ENCODE measurements around the gene UMOD. TPM values are rescaled to one million over a fixed set of nuclear protein-coding genes. Genes with fewer than 3 reads are reported as not detected.

UMOD gene
- total RNA-seq, 1 experiment from 2014 or later, result not detected

- Histone ChIP-seq H3K27ac (ENCODE audit: low read depth, low read length, poor library complexity, severe bottlenecking) (no peak overlapping the region), H3K4me1 (ENCODE audit: insufficient read depth, low read length, poor library complexity, severe bottlenecking) (no peaks in the 10 kb centered on the region), H3K27me3 (replicated peaks; ENCODE audit: insufficient read depth, low read depth, low read length, poor library complexity) (peaks cover under 1% of the 10 kb centered on the region), H3K4me3 (ENCODE audit: low read depth, low read length, poor library complexity, severe bottlenecking) (no peak overlapping the region), H3K36me3 (ENCODE audit: insufficient read depth, low read length, poor library complexity, severe bottlenecking) (no peaks in the 10 kb centered on the region), H3K9me3 (ENCODE audit: low read depth, low read length, poor library complexity, severe bottlenecking) (no peaks in the 10 kb centered on the region)
- DNase-seq (ENCODE audit: low spot score), result no peak
- TF ChIP-seq CTCF (conservative IDR thresholded peaks at IDR 0.05; ENCODE audit: low read depth, low read length) (no peak), EZH2 (IDR thresholded peaks at IDR 0.05; ENCODE audit: borderline replicate concordance, low read depth, low read length, poor library complexity, severe bottlenecking) (no peak)
- no TSS peak for BruUV-seq (replicated peaks)
- CTCF ChIA-PET, result interaction anchor here (0.6 kb wide), 1 partner anchor 424 kb away, joined by 3 read pairs; no protein-coding TSS in a partner anchor
- intact Hi-C loops (cut with micrococcal nuclease; ENCODE audit: unreplicated experiment), result no loop called here
- POLR2A ChIA-PET (ENCODE audit: low non-redundant PET), result no interaction called here
These were observed 20.1 kb downstream of the UMOD start for GRCh38 chr16:20332411-20332810.

- no peak overlapping the region for H3K4me3 ChIP-seq (ENCODE audit: low read depth, low read length, poor library complexity, severe bottlenecking)
- TF ChIP-seq CTCF (conservative IDR thresholded peaks at IDR 0.05; ENCODE audit: low read depth, low read length) (no peak), EZH2 (IDR thresholded peaks at IDR 0.05; ENCODE audit: borderline replicate concordance, low read depth, low read length, poor library complexity, severe bottlenecking) (no peak)
- no TSS peak for BruUV-seq (replicated peaks)
- intact Hi-C loops (cut with micrococcal nuclease; ENCODE audit: unreplicated experiment), result no loop called here
- no peak overlapping the region for H3K27ac ChIP-seq (ENCODE audit: low read depth, low read length, poor library complexity, severe bottlenecking)
- H3K27me3 ChIP-seq (replicated peaks; ENCODE audit: insufficient read depth, low read depth, low read length, poor library complexity), result no peaks in the 10 kb centered on the region
- CTCF ChIA-PET, result no interaction called here
- no peaks in the 10 kb centered on the region for H3K4me1 ChIP-seq (ENCODE audit: insufficient read depth, low read length, poor library complexity, severe bottlenecking)
- H3K9me3 ChIP-seq (ENCODE audit: low read depth, low read length, poor library complexity, severe bottlenecking), result no peaks in the 10 kb centered on the region
- POLR2A ChIA-PET (ENCODE audit: low non-redundant PET), result no interaction called here
- no peaks in the 10 kb centered on the region for H3K36me3 ChIP-seq (ENCODE audit: insufficient read depth, low read length, poor library complexity, severe bottlenecking)
- no peak for DNase-seq (ENCODE audit: low spot score)
These were observed 20.9 kb downstream of the UMOD start for GRCh38 chr16:20331635-20332034.

- DNase-seq (ENCODE audit: low spot score), result no peak
- ChIA-PET CTCF (interaction anchor here (0.6 kb wide), 1 partner anchor 422 kb away, joined by 3 read pairs; no protein-coding TSS in a partner anchor), POLR2A (ENCODE audit: low non-redundant PET) (no interaction called here)
- Histone ChIP-seq H3K36me3 (ENCODE audit: insufficient read depth, low read length, poor library complexity, severe bottlenecking) (no peaks in the 10 kb centered on the region), H3K9me3 (ENCODE audit: low read depth, low read length, poor library complexity, severe bottlenecking) (no peaks in the 10 kb centered on the region), H3K27me3 (replicated peaks; ENCODE audit: insufficient read depth, low read depth, low read length, poor library complexity) (no peaks in the 10 kb centered on the region), H3K4me3 (ENCODE audit: low read depth, low read length, poor library complexity, severe bottlenecking) (no peak overlapping the region), H3K27ac (ENCODE audit: low read depth, low read length, poor library complexity, severe bottlenecking) (no peak overlapping the region), H3K4me1 (ENCODE audit: insufficient read depth, low read length, poor library complexity, severe bottlenecking) (no peaks in the 10 kb centered on the region)
- TF ChIP-seq CTCF (conservative IDR thresholded peaks at IDR 0.05; ENCODE audit: low read depth, low read length) (no peak), EZH2 (IDR thresholded peaks at IDR 0.05; ENCODE audit: borderline replicate concordance, low read depth, low read length, poor library complexity, severe bottlenecking) (no peak)
- no TSS peak for BruUV-seq (replicated peaks)
- intact Hi-C loops (cut with micrococcal nuclease; ENCODE audit: unreplicated experiment), result no loop called here
These were observed 22.9 kb downstream of the UMOD start for GRCh38 chr16:20329392-20330138.

All from A673 (cell line).